ENCODE measurements around the gene WSB2. TPM values are rescaled to one million over a fixed set of nuclear protein-coding genes. Genes with fewer than 3 reads are reported as not detected.

WSB2 gene
- total RNA-seq, 1 experiment from 2014 or later = 203 TPM

GRCh38 chr12:118033323-118033722, 27.7 kb downstream of the WSB2 start:
- ChIA-PET POLR2A (ENCODE audit: unreplicated experiment) (interaction anchor here (0.5 kb wide), 1 partner anchor 26 kb away, joined by 3 read pairs; no protein-coding TSS in a partner anchor), CTCF (interaction anchor here (0.6 to 0.7 kb wide), 4 partner anchors 17 to 156 kb away, joined by 3 to 8 read pairs (median 6); no protein-coding TSS in a partner anchor)
- TF ChIP-seq EZH2phosphoT487 (IDR thresholded peaks at IDR 0.05; ENCODE audit: borderline replicate concordance, low read length) (no peak), EZH2 (IDR thresholded peaks at IDR 0.05; ENCODE audit: low read length, unreplicated experiment) (no peak), CTCF (conservative IDR thresholded peaks at IDR 0.05; ENCODE audit: low read depth, low read length) (no peak)
- Histone ChIP-seq H3K4me1 (ENCODE audit: insufficient read depth, low read length) (peaks cover 36% of the 10 kb centered on the region), H3K9me3 (ENCODE audit: low read length) (no peaks in the 10 kb centered on the region), H3K79me2 (ENCODE audit: low read length) (no peaks in the 10 kb centered on the region), H3K27me3 (ENCODE audit: low read length) (no peaks in the 10 kb centered on the region), H3K27ac (ENCODE audit: low read length) (peak overlapping the region; percentile 48), H3K36me3 (ENCODE audit: low read depth, low read length) (peaks cover 73% of the 10 kb centered on the region), H3K9ac (ENCODE audit: low read length) (no peak overlapping the region; the same call in 1 of the 2 replicates), H4K20me1 (ENCODE audit: low read length) (no peaks in the 10 kb centered on the region), H3K4me3 (ENCODE audit: low read length) (no peak overlapping the region), H2AFZ (ENCODE audit: low read length) (no peak overlapping the region), H3K9me2 (replicated peaks; ENCODE audit: low read length) (no peaks in the 10 kb centered on the region), H3K4me2 (ENCODE audit: low read length) (peak overlapping the region; percentile 20; the same call in 1 of the 2 replicates), H3F3A (ENCODE audit: low read length, unreplicated experiment) (no peaks in the 10 kb centered on the region)
- BruUV-seq (replicated peaks) = TSS peak; percentile 35
- intact Hi-C loops (cut with micrococcal nuclease) = loop anchor here (5.0 kb wide), 1 partner anchor 66 kb away; the partner anchor contains the start of gene KSR2
- DNase-seq (peak; percentile 58), ATAC-seq (peak; percentile 56)

- Histone ChIP-seq H3K4me3 (ENCODE audit: low read length) (no peak overlapping the region), H3K36me3 (ENCODE audit: low read depth, low read length) (peaks cover 71% of the 10 kb centered on the region), H3K27me3 (ENCODE audit: low read length) (no peaks in the 10 kb centered on the region), H3K27ac (ENCODE audit: low read length) (peak overlapping the region; percentile 48; the same call in 1 of the 2 replicates), H3K9me2 (replicated peaks; ENCODE audit: low read length) (no peaks in the 10 kb centered on the region), H3F3A (ENCODE audit: low read length, unreplicated experiment) (no peaks in the 10 kb centered on the region), H3K4me2 (ENCODE audit: low read length) (no peak overlapping the region), H2AFZ (ENCODE audit: low read length) (no peak overlapping the region), H3K79me2 (ENCODE audit: low read length) (no peaks in the 10 kb centered on the region), H4K20me1 (ENCODE audit: low read length) (no peaks in the 10 kb centered on the region), H3K4me1 (ENCODE audit: insufficient read depth, low read length) (peaks cover 31% of the 10 kb centered on the region), H3K9ac (ENCODE audit: low read length) (no peak overlapping the region), H3K9me3 (ENCODE audit: low read length) (no peaks in the 10 kb centered on the region)
- ChIA-PET CTCF (no interaction called here), POLR2A (ENCODE audit: unreplicated experiment) (no interaction called here)
- no peak for DNase-seq
- no TSS peak for BruUV-seq (replicated peaks)
- TF ChIP-seq CTCF (conservative IDR thresholded peaks at IDR 0.05; ENCODE audit: low read depth, low read length) (no peak), EZH2 (IDR thresholded peaks at IDR 0.05; ENCODE audit: low read length, unreplicated experiment) (no peak), EZH2phosphoT487 (IDR thresholded peaks at IDR 0.05; ENCODE audit: borderline replicate concordance, low read length) (no peak)
- intact Hi-C loops (cut with micrococcal nuclease) = loop anchor here (5.0 kb wide), 1 partner anchor 65 kb away; the partner anchor contains the start of gene KSR2
- ATAC-seq = no peak
Measured at GRCh38 chr12:118032188-118032587, 28.8 kb downstream of the WSB2 start.

- Histone ChIP-seq H3K9me2 (replicated peaks; ENCODE audit: low read length) (no peaks in the 10 kb centered on the region), H3F3A (ENCODE audit: low read length, unreplicated experiment) (no peaks in the 10 kb centered on the region), H3K9ac (ENCODE audit: low read length) (no peak overlapping the region), H3K4me3 (ENCODE audit: low read length) (no peak overlapping the region), H3K9me3 (ENCODE audit: low read length) (no peaks in the 10 kb centered on the region), H2AFZ (ENCODE audit: low read length) (no peak overlapping the region), H3K4me1 (ENCODE audit: insufficient read depth, low read length) (peaks cover 22% of the 10 kb centered on the region), H3K79me2 (ENCODE audit: low read length) (no peaks in the 10 kb centered on the region), H4K20me1 (ENCODE audit: low read length) (no peaks in the 10 kb centered on the region), H3K36me3 (ENCODE audit: low read depth, low read length) (peaks cover 72% of the 10 kb centered on the region), H3K27me3 (ENCODE audit: low read length) (no peaks in the 10 kb centered on the region), H3K4me2 (ENCODE audit: low read length) (no peak overlapping the region), H3K27ac (ENCODE audit: low read length) (no peak overlapping the region)
- no peak for TF ChIP-seq EZH2 (IDR thresholded peaks at IDR 0.05; ENCODE audit: low read length, unreplicated experiment)
- no peak for TF ChIP-seq CTCF (conservative IDR thresholded peaks at IDR 0.05; ENCODE audit: low read depth, low read length)
- no peak for TF ChIP-seq EZH2phosphoT487 (IDR thresholded peaks at IDR 0.05; ENCODE audit: borderline replicate concordance, low read length)
- DNase-seq (no peak), ATAC-seq (no peak)
- POLR2A ChIA-PET (ENCODE audit: unreplicated experiment) = no interaction called here
- CTCF ChIA-PET = no interaction called here
- BruUV-seq (replicated peaks) = no TSS peak
- intact Hi-C loops (cut with micrococcal nuclease) = no loop called here
Measured at GRCh38 chr12:118029166-118029565, 31.8 kb downstream of the WSB2 start.

Data from PC-3 (cell line).